Skeletal muscle cell (primary cell): ENCODE results near the gene DBT.

Experiments used
- DNase-seq: peaks from one replicate; pipeline ENCODE4 v3.0.0-alpha.2; 2010; ENCODE audit warnings: low read depth
- H3K4me3 ChIP-seq: 2 replicates; pipeline ENCODE4 v1.5.1; 2011; ENCODE audit warnings: low read depth, mild to moderate bottlenecking, control low read depth, low read length, moderate library complexity

DBT gene

DNA sequence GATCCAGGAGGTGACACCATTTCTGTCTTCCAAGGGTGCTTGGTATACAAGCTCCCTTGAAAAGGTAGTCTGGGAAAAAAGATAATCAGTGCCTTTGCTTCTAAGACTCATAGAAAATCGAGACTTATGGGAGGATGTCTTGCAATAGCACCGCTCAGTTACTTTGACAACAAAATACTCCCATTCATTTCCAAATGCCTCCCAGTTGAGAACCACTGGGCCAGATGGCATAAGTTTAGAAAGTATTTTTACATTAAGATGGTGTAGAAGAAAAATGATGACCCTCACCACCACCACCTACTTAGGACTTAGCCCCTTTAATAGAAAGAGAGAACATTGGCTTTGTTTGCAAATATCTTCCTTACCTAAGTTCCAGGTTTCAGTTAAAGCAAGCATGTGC lies 112.0 kb downstream of the DBT start:
- H3K4me3 ChIP-seq: no peak overlapping the region
- DNase-seq: no peak
